Mesodermal cell (in vitro differentiated cells): ENCODE results near the gene RASGRP3.
"Not testable (repeated sequence)": the region's sequence is repeated elsewhere in the genome, so short reads cannot be mapped to it uniquely, and the experiment has no call there.

ENCODE experiments used
- H3K27ac ChIP-seq: 2 replicates; pipeline ENCODE4 v1.7.0; 2013; ENCODE audit warnings: mild to moderate bottlenecking, low read depth, low read length, moderate library complexity; ENCODE audit not compliant: severe bottlenecking
- H3K36me3 ChIP-seq: 2 replicates; pipeline ENCODE4 v1.7.1; 2013; ENCODE audit warnings: mild to moderate bottlenecking, low read length, moderate library complexity; ENCODE audit not compliant: control insufficient read depth, insufficient read depth
- H3K4me1 ChIP-seq: one replicate; pipeline ENCODE4 v1.7.1; 2013; ENCODE audit warnings: mild to moderate bottlenecking, low read length; ENCODE audit not compliant: insufficient read depth, control insufficient read depth, poor library complexity, severe bottlenecking
- H3K4me3 ChIP-seq: 2 replicates; pipeline ENCODE4 v1.7.0; 2013; ENCODE audit warnings: low read length, control low read depth, mild to moderate bottlenecking; ENCODE audit not compliant: insufficient read depth, poor library complexity, severe bottlenecking; ENCODE audit errors: extremely low read depth
- H3K9me3 ChIP-seq: 2 replicates; pipeline ENCODE4 v1.7.1; 2013; ENCODE audit warnings: mild to moderate bottlenecking, low read length, moderate library complexity; ENCODE audit not compliant: control insufficient read depth
- WGBS, 2 experiments: methylation state at CpG; one replicate each; pipeline ENCODE4 v1.1.5; 2013; ENCODE audit warnings: missing lambda C conversion rate in 2 of 2; ENCODE audit not compliant: insufficient coverage in 2 of 2; 5-methylcytosine and 5-hydroxymethylcytosine counted together

RASGRP3 gene

GRCh38 chr2:33457556-33458247 lies 18.7 kb upstream of the RASGRP3 start:
- H3K4me1 ChIP-seq, result peaks cover 2% of the 10 kb centered on the region
- WGBS, 2 experiments, result 68 to 74% methylated on average over 2 to 4 of the region's 8 CpGs
- peaks cover 7% of the 10 kb centered on the region for H3K9me3 ChIP-seq
- H3K4me3 ChIP-seq, result no peak overlapping the region
- no peaks in the 10 kb centered on the region for H3K36me3 ChIP-seq
- H3K27ac ChIP-seq, result no peak overlapping the region

DNA sequence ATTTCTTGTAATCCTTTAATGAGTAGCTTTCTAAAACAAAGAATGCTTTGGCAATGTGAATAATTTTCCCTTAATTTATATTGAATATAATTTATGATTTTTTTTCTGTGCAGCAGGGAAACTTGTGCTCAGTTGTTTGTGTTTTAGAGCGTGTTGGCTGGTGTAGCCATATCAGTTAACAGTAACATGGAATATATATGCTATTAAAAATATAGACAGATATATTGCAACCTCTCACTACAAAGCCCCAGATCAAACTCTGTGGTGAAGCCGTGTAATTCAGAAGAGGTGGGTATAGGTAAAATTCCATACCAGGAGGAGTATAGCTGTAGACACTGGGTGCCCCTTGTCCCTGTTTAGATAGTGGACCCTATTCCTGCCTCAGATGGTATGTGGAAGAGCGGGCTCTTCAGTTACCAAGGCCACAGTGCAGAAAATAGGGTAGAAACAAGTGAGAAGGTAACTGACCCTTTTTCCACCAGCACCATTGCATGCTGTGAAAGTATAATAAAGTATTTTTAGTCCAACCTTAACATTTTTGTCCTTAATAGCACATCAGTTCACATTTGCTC lies 18.1 kb upstream of the RASGRP3 start:
- Histone ChIP-seq H3K36me3 (no peaks in the 10 kb centered on the region), H3K4me3 (no peak overlapping the region), H3K9me3 (peaks cover 3% of the 10 kb centered on the region), H3K27ac (no peak overlapping the region), H3K4me1 (peaks cover 2% of the 10 kb centered on the region)
- no CpG with 5 or more reads among the region's 3 CpGs for WGBS, 2 experiments

DNA sequence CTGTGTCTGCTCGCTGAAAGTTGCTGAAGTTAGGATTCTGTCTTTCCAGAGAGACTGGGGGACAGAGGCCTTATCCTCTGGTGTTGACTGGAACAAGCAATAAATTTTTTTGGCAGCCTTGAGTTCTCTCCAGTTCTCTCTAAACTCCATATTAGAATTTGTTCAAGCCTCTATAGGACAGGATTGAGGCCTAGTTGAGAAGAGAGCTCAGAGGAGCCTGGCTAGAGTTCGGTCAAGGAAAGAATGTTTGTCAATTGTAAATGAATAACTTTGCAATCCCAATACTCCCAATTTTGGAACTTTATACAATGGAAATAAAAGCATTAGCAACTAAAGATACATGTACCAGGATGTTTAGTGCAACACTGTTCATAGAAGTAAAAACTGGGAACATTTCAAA lies 16.7 kb upstream of the RASGRP3 start:
- H3K9me3 ChIP-seq, result no peaks in the 10 kb centered on the region
- H3K36me3 ChIP-seq, result no peaks in the 10 kb centered on the region
- no peak overlapping the region for H3K27ac ChIP-seq
- WGBS, 2 experiments, result 100% methylated on average over 1 of the region's 2 CpGs
- peaks cover 2% of the 10 kb centered on the region for H3K4me1 ChIP-seq
- no peak overlapping the region for H3K4me3 ChIP-seq

- WGBS, 2 experiments, result 85 to 97% methylated on average over 4 to 5 of the region's 8 CpGs
- not testable (repeated sequence) for H3K4me3 ChIP-seq
Measured at GRCh38 chr2:33462512-33462911, 13.9 kb upstream of the RASGRP3 start.

DNA sequence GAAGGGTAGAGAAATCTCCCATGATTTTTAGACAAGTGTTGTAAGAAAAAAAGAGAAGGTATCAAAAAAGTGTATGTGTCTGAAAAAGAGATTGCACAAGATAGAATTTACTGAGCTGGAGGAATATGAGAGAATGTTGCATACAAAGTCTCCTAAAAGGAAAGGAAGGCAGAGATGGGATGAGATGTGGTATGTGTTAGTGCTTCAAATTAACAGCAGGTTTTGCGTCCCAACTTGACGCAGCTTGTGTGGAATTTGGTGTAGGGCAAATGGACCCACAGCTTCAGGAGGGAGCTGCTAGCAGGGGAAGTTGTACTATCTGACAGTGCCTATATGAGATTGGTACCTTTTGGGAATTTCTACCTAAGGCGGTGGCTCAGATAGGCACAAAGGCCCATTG lies 9.0 kb upstream of the RASGRP3 start:
- H3K9me3 ChIP-seq, result no peaks in the 10 kb centered on the region
- H3K4me3 ChIP-seq, result no peak overlapping the region
- no peaks in the 10 kb centered on the region for H3K4me1 ChIP-seq
- H3K27ac ChIP-seq, result no peak overlapping the region
- no peaks in the 10 kb centered on the region for H3K36me3 ChIP-seq
- WGBS, 2 experiments, result 88 to 98% methylated on average over 3 of the region's 3 CpGs

More at GRCh38 chr2:33462512-33462911, 13.9 kb upstream of the RASGRP3 start:
- H3K9me3 ChIP-seq, H3K4me1 ChIP-seq, H3K27ac ChIP-seq, H3K36me3 ChIP-seq: not testable (repeated sequence)

DNA sequence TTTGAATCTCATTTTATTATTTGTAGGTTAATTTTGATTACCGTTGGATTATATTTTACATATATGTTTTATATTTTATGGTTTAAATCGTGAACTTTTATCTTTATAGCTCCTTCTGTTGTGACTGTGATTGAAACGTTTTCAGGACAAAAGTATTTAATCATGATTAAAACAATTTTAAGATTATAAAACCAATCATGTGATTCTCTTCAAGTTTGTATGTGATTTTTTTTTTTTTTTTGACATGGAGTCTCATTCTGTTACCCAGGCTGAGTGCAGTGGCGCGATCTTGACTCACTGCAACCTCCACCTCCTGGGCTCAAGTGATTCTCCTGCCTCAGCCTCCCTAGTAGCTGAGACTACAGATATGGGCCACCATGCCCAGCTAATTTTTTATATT lies 7.2 kb upstream of the RASGRP3 start:
- Histone ChIP-seq H3K9me3 (peaks cover 8% of the 10 kb centered on the region), H3K4me1 (no peaks in the 10 kb centered on the region), H3K4me3 (no peak overlapping the region), H3K27ac (no peak overlapping the region), H3K36me3 (no peaks in the 10 kb centered on the region)
- no CpG with 5 or more reads among the region's 5 CpGs for WGBS, 2 experiments

GRCh38 chr2:33475224-33476130 lies 972 bp upstream of the RASGRP3 start:
- Histone ChIP-seq H3K36me3 (no peaks in the 10 kb centered on the region), H3K4me3 (peak overlapping the region; percentile 41), H3K4me1 (peaks cover 25% of the 10 kb centered on the region), H3K27ac (peak overlapping the region; percentile 96), H3K9me3 (peaks cover 8% of the 10 kb centered on the region)
- WGBS, 2 experiments, result 1 to 5% methylated on average over 8 to 11 of the region's 15 CpGs

GRCh38 chr2:33476793-33477190 lies 343 bp downstream of the RASGRP3 start:
- Histone ChIP-seq H3K9me3 (peaks cover 11% of the 10 kb centered on the region), H3K36me3 (no peaks in the 10 kb centered on the region), H3K4me1 (peaks cover 25% of the 10 kb centered on the region), H3K27ac (no peak overlapping the region), H3K4me3 (peak overlapping the region; percentile 41)
- 66 to 75% methylated on average over 3 of the region's 4 CpGs for WGBS, 2 experiments

GRCh38 chr2:33477473-33478468 lies 1.3 kb downstream of the RASGRP3 start:
- H3K9me3 ChIP-seq, result peaks cover 11% of the 10 kb centered on the region
- 77 to 85% methylated on average over 13 to 18 of the region's 20 CpGs for WGBS, 2 experiments
- no peaks in the 10 kb centered on the region for H3K36me3 ChIP-seq
- H3K4me1 ChIP-seq, result peaks cover 25% of the 10 kb centered on the region
- peak overlapping the region; percentile 58 for H3K27ac ChIP-seq
- peak overlapping the region; percentile 15 for H3K4me3 ChIP-seq
